Measurements from ENCODE around the gene METTL15.

Gene METTL15

GRCh38 chr11:28343304-28344233, 235.4 kb downstream of the METTL15 start:
- no peak overlapping the region for H3K4me3 ChIP-seq (ENCODE audit: low read length)
- peak; percentile 46 for DNase-seq (ENCODE audit: low read depth)
- no peak for TF ChIP-seq CTCF (conservative IDR thresholded peaks at IDR 0.05; ENCODE audit: low read depth, low read length)

GRCh38 chr11:28346209-28346608, 238.0 kb downstream of the METTL15 start:
- no peak overlapping the region for H3K4me3 ChIP-seq (ENCODE audit: low read length)
- DNase-seq (ENCODE audit: low read depth): no peak
- TF ChIP-seq CTCF (conservative IDR thresholded peaks at IDR 0.05; ENCODE audit: low read depth, low read length): no peak

GRCh38 chr11:28346721-28347120, 238.5 kb downstream of the METTL15 start:
- no peak for DNase-seq (ENCODE audit: low read depth)
- no peak overlapping the region for H3K4me3 ChIP-seq (ENCODE audit: low read length)
- TF ChIP-seq CTCF (conservative IDR thresholded peaks at IDR 0.05; ENCODE audit: low read depth, low read length): no peak

GRCh38 chr11:28347371-28347770, 239.2 kb downstream of the METTL15 start:
- no peak overlapping the region for H3K4me3 ChIP-seq (ENCODE audit: low read length)
- TF ChIP-seq CTCF (conservative IDR thresholded peaks at IDR 0.05; ENCODE audit: low read depth, low read length): no peak
- DNase-seq (ENCODE audit: low read depth): no peak

- no peak overlapping the region for H3K4me3 ChIP-seq (ENCODE audit: low read length)
- TF ChIP-seq CTCF (conservative IDR thresholded peaks at IDR 0.05; ENCODE audit: low read depth, low read length): no peak
- no peak for DNase-seq (ENCODE audit: low read depth)
Observed at GRCh38 chr11:28350216-28350615, 242.0 kb downstream of the METTL15 start.

- no peak for DNase-seq (ENCODE audit: low read depth)
- TF ChIP-seq CTCF (conservative IDR thresholded peaks at IDR 0.05; ENCODE audit: low read depth, low read length): no peak
Observed at GRCh38 chr11:28353991-28354390, 245.8 kb downstream of the METTL15 start.

More at GRCh38 chr11:28353991-28354390, 245.8 kb downstream of the METTL15 start:
- no peak overlapping the region for H3K4me3 ChIP-seq (ENCODE audit: low read length)

Measured in retinal pigment epithelial cell (primary cell).